ENCODE data around the gene LYL1.

Gene LYL1

DNA sequence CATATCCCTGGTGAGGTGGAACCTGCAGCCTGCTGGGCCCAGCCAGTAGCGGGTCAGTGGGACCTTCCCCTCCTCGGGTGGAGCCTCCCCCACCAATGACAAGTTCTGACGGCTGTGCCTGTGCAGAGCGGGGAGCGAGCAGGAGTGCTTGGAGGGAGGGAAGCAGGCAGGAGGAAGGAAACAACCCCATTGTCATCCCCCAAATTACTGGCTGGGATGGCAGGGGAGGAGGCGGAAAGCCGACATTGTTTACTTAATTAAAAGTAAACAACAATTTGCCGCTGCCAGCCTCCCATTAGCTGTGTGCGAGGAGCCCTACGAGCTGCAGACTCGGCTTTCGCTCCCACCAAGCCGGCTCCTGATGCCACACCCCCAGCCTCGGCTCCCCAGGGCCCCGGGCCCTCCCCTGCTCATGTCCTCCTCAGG is 45.5 kb downstream of the LYL1 start:
- no peak overlapping the region for H3K4me3 ChIP-seq (ENCODE audit: low read depth, low read length)
- DNase-seq (ENCODE audit: low read depth), result no peak
- TF ChIP-seq POLR2A (IDR thresholded peaks at IDR 0.05; ENCODE audit: extremely low read depth, insufficient read length), result no peak
- no peak for TF ChIP-seq MYC (IDR thresholded peaks at IDR 0.05; ENCODE audit: low read depth, low read length)
- TF ChIP-seq, protein P1, sequence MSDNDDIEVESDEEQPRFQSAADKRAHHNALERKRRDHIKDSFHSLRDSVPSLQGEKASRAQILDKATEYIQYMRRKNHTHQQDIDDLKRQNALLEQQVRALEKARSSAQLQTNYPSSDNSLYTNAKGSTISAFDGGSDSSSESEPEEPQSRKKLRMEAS (IDR thresholded peaks at IDR 0.05; ENCODE audit: low read depth, low read length), result no peak
- TF ChIP-seq, protein P2, sequence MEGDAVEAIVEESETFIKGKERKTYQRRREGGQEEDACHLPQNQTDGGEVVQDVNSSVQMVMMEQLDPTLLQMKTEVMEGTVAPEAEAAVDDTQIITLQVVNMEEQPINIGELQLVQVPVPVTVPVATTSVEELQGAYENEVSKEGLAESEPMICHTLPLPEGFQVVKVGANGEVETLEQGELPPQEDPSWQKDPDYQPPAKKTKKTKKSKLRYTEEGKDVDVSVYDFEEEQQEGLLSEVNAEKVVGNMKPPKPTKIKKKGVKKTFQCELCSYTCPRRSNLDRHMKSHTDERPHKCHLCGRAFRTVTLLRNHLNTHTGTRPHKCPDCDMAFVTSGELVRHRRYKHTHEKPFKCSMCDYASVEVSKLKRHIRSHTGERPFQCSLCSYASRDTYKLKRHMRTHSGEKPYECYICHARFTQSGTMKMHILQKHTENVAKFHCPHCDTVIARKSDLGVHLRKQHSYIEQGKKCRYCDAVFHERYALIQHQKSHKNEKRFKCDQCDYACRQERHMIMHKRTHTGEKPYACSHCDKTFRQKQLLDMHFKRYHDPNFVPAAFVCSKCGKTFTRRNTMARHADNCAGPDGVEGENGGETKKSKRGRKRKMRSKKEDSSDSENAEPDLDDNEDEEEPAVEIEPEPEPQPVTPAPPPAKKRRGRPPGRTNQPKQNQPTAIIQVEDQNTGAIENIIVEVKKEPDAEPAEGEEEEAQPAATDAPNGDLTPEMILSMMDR (IDR thresholded peaks at IDR 0.05; ENCODE audit: low read depth, low read length), result no peak

DNA sequence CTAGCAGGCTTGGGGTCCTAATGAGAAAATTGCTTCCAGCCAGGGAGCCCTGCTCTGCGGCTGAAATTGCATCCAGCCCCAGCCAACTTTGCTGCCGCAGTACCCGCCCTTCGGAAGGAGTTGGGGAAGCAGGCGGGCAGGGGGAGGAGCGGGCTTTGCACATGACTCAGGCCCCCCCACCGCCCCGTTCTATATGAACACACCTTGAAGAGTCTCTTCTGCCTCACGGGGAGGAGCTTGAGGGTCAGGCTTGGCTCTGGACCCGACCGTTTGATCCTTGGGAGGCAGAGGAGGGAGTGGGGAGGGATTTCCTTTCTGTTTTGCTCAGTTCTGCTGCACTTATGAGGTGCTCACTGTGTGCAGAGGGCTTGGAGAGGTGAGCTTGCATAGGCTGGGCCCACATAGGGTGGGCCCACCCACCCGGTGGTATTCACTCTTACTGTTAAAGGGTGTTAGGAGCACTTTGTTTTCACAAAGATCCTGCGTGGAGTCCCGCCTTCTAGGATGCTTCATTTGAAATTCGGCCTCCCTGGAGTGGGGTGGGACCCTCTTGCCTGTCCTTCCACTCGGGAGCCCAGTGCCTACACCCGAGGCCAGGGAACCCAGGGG is 46.5 kb downstream of the LYL1 start:
- no peak overlapping the region for H3K4me3 ChIP-seq (ENCODE audit: low read depth, low read length)
- DNase-seq (ENCODE audit: low read depth), result no peak
- TF ChIP-seq POLR2A (IDR thresholded peaks at IDR 0.05; ENCODE audit: extremely low read depth, insufficient read length), result no peak
- no peak for TF ChIP-seq MYC (IDR thresholded peaks at IDR 0.05; ENCODE audit: low read depth, low read length)
- TF ChIP-seq, protein P2 (IDR thresholded peaks at IDR 0.05; ENCODE audit: low read depth, low read length), result no peak
- TF ChIP-seq, protein P1 (IDR thresholded peaks at IDR 0.05; ENCODE audit: low read depth, low read length), result no peak

DNA sequence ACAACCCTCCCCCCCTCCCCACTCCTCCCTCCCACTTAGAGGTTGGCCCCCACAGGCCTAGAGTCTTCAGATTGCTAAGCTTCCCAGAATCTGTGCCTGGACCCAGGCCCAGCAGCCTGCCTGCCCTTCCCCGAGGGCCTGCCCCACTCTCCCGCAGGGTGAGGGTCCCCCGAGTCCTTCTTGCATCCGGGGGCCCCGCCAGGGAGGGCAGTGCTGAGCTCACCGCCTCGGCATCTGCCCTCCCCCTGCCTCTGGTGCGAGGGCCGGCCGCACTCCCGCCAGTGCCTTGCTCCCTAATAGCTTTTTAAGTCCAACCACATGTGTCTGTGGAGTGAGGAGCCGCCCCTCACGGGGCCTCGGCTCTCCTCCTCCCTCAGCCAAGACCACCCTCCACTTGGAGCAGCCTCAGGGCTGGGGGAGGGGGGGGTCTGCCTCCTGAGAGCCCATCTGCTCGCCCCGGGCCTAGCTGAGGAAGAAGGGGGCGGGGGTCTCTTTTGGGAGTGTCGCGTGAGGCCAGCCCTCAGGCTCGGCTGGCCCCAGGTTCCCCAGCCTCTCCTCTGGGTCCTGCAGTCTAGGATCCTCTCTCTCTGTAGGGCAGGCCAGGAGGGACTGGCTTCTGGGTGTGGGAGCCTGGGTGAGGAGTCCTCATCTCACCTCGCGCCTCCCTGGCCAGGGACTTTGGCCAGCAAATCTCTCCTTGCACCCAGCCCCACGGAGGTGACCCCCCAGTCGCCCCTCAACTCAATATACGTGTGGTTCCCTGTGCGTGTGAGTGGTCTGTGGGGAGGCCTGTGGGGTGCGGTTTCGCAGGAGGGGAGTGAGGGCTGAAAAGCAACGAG is 47.2 kb downstream of the LYL1 start:
- DNase-seq (ENCODE audit: low read depth), result no peak
- TF ChIP-seq MYC (IDR thresholded peaks at IDR 0.05; ENCODE audit: low read depth, low read length), result no peak
- TF ChIP-seq POLR2A (IDR thresholded peaks at IDR 0.05; ENCODE audit: extremely low read depth, insufficient read length), result no peak
- TF ChIP-seq, protein P2 (IDR thresholded peaks at IDR 0.05; ENCODE audit: low read depth, low read length), result no peak
- TF ChIP-seq, protein P1 (IDR thresholded peaks at IDR 0.05; ENCODE audit: low read depth, low read length), result no peak
- no peak overlapping the region for H3K4me3 ChIP-seq (ENCODE audit: low read depth, low read length)

DNA sequence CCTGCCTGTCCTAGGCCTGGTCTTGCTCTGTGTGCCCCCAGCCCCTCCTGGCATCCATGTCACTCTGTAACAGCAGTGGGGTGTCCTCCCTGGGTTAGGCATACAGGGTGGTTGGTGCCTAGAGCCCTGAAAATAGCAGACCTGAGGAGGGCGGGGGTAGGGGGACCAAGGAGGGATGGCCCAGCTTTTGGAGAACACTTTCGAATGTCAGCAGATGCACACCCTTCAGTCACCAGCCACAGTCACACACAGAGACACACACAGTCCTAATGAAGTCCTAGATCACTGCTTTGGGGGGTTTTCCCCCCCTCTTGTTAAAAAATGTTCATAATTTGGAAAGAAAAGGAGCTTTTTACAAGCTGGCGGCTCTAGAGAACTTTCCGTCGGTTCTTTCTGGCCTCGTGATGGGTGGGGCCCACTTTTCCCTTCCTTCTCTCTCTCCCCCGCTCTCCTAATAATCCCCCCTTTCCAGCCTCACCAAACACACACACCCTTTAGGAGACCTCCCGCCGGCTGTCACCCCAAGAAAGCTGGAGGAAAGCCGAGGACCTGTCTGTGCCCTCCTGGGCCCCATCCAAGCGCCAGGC is 47.9 kb downstream of the LYL1 start:
- H3K4me3 ChIP-seq (ENCODE audit: low read depth, low read length), result no peak overlapping the region
- TF ChIP-seq MYC (IDR thresholded peaks at IDR 0.05; ENCODE audit: low read depth, low read length) (no peak), POLR2A (IDR thresholded peaks at IDR 0.05; ENCODE audit: extremely low read depth, insufficient read length) (no peak)
- TF ChIP-seq, protein P2 (IDR thresholded peaks at IDR 0.05; ENCODE audit: low read depth, low read length), result no peak
- TF ChIP-seq, protein P1 (IDR thresholded peaks at IDR 0.05; ENCODE audit: low read depth, low read length), result no peak
- DNase-seq (ENCODE audit: low read depth), result no peak

DNA sequence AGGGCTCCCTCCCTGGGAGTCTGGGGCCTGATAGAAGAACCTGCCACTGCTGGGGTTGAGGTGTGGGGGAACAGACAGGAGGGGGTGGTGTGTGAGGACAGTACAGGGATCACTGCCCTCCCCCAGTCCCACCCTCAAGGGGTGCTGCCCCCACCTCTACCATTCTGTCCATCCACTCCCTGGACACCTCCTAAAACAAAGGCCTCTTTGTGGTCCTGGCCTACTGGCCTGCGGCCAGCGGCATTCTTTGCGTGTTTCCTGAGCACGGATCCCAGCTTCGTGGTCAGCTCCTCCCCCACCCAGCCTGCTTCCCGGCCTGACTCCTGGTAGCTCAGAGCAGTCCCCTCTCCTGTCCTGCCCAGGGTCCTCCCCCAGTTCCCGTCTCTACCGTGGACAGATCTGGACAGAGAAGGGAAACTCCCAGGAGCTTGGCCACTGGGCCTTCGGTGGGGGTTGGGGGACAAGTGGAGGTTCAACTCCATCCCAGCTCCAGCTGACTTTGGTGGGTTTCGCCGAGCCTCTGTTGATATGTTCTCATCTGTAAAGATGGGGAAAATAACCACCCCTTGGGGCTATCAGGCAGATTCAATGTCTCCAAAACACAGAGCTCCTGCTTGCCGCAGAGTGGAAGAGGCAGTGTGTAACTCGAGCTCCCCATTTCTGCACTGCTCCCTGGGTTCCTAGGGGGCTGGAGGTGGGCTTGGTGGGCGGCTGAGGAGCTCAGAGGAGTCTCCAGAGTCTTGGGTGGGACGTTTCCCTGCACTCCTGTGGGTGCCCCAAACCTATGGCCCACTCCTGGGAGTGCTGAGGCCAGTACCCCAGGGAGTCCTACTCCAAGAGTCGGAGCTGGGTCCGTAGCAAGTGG is 48.7 kb downstream of the LYL1 start:
- TF ChIP-seq POLR2A (IDR thresholded peaks at IDR 0.05; ENCODE audit: extremely low read depth, insufficient read length), result no peak
- no peak for TF ChIP-seq MYC (IDR thresholded peaks at IDR 0.05; ENCODE audit: low read depth, low read length)
- TF ChIP-seq, protein P1 (IDR thresholded peaks at IDR 0.05; ENCODE audit: low read depth, low read length), result no peak
- TF ChIP-seq, protein P2 (IDR thresholded peaks at IDR 0.05; ENCODE audit: low read depth, low read length), result no peak
- DNase-seq (ENCODE audit: low read depth), result no peak

More for the DNA sequence above, 48.7 kb downstream of the LYL1 start:
- H3K4me3 ChIP-seq (ENCODE audit: low read depth, low read length), result no peak overlapping the region

All from NB4 (cell line).